CD14-positive monocyte (primary cell): Measurements from ENCODE around the gene VPS18. TPM values are rescaled to one million over a fixed set of nuclear protein-coding genes. Genes with fewer than 3 reads are reported as not detected.

ENCODE experiments used
- DNase-seq, 3 donors: peaks; one replicate each; pipeline ENCODE4 v3.0.0-alpha.2; 2011 to 2022
- H2AFZ ChIP-seq: 2 replicates; pipeline ENCODE4 v1.6.0; 2012; ENCODE audit warnings: mild to moderate bottlenecking, low read depth, low read length, inconsistent platforms; ENCODE audit not compliant: insufficient read depth, poor library complexity, severe bottlenecking
- H3K27ac ChIP-seq, 2 donors: 1 replicate in 1 of 2; 2 replicates in 1 of 2; pipeline ENCODE4 v1.5.1; 2012 to 2013; ENCODE audit warnings: low read length in 2 of 2, control low read depth in 1 of 2, inconsistent platforms in 1 of 2, low read depth in 1 of 2, mild to moderate bottlenecking in 1 of 2
- H3K27me3 ChIP-seq, 2 donors: one replicate each; pipeline versions ENCODE4 v1.6.0 to v1.6.1; 2011 to 2013; ENCODE audit warnings: low read length in 2 of 2; ENCODE audit not compliant: control insufficient read depth in 2 of 2, insufficient read depth in 2 of 2
- H3K36me3 ChIP-seq, 2 donors: replicated peaks in 1 of 2; 1 replicate in 1 of 2; 2 replicates in 1 of 2; pipeline versions ENCODE4 v1.5.1 to v1.6.1; 2012 to 2013; ENCODE audit warnings: low read length in 2 of 2, control low read depth in 1 of 2, inconsistent platforms in 1 of 2, mild to moderate bottlenecking in 1 of 2; ENCODE audit not compliant: insufficient read depth in 2 of 2, control insufficient read depth in 1 of 2
- H3K4me1 ChIP-seq, 2 donors: 1 replicate in 1 of 2; 2 replicates in 1 of 2; pipeline versions ENCODE4 v1.5.1 to v1.6.1; 2012 to 2013; ENCODE audit warnings: low read length in 2 of 2, control low read depth in 1 of 2, inconsistent platforms in 1 of 2, mild to moderate bottlenecking in 1 of 2, moderate library complexity in 1 of 2; ENCODE audit not compliant: insufficient read depth in 2 of 2, control insufficient read depth in 1 of 2
- H3K4me2 ChIP-seq: replicated peaks from 2 replicates; pipeline ENCODE3; 2012; ENCODE audit warnings: low read length, moderate library complexity, mild to moderate bottlenecking; ENCODE audit not compliant: poor library complexity, severe bottlenecking; ENCODE audit errors: extremely low read depth
- H3K4me3 ChIP-seq, 3 experiments: fragments of 200-600 bp in 1 of 3; sonication (generic) in 1 of 3; replicated peaks in 1 of 3; 1 replicate in 2 of 3; 2 replicates in 1 of 3; pipeline ENCODE4 v1.5.1; 2011 to 2013; ENCODE audit warnings: low read length in 3 of 3, mild to moderate bottlenecking in 3 of 3, control low read depth in 2 of 3, low read depth in 2 of 3, inconsistent platforms in 1 of 3, moderate library complexity in 1 of 3
- H3K79me2 ChIP-seq: 2 replicates; pipeline ENCODE4 v1.6.0; 2012; ENCODE audit warnings: mild to moderate bottlenecking, control low read depth, inconsistent platforms, low read length, moderate library complexity; ENCODE audit not compliant: insufficient read depth
- H3K9ac ChIP-seq: 2 replicates; pipeline ENCODE4 v1.6.0; 2017; ENCODE audit warnings: low read length, mild to moderate bottlenecking; ENCODE audit not compliant: insufficient read depth, poor library complexity, severe bottlenecking
- H3K9me3 ChIP-seq, 2 donors: replicated peaks in 1 of 2; 1 replicate in 1 of 2; 2 replicates in 1 of 2; pipeline versions ENCODE4 v1.5.1 to v1.6.1; 2012 to 2013; ENCODE audit warnings: low read length in 2 of 2, control low read depth in 1 of 2; ENCODE audit not compliant: control insufficient read depth in 1 of 2, insufficient read depth in 1 of 2
- H4K20me1 ChIP-seq: 2 replicates; pipeline ENCODE4 v1.6.0; 2012; ENCODE audit warnings: mild to moderate bottlenecking, low read length, control low read depth, moderate library complexity; ENCODE audit not compliant: insufficient read depth
- H3K27ac Mint-ChIP-seq, 7 donors: one replicate each; pipeline ENCODE4 v1.8.0; 2020; ENCODE audit warnings: mild to moderate bottlenecking in 7 of 7, mixed read lengths in 7 of 7, moderate library complexity in 6 of 7, inconsistent platforms in 2 of 7
- H3K27me3 Mint-ChIP-seq, 3 donors: one replicate each; pipeline ENCODE4 v1.8.0; 2021 to 2022; ENCODE audit warnings: low read depth in 3 of 3, mild to moderate bottlenecking in 3 of 3, mixed read lengths in 3 of 3, moderate library complexity in 3 of 3, inconsistent platforms in 1 of 3
- H3K36me3 Mint-ChIP-seq, 2 donors: one replicate each; pipeline ENCODE4 v1.8.0; 2020; ENCODE audit warnings: mixed read lengths in 2 of 2, inconsistent platforms in 1 of 2, mild to moderate bottlenecking in 1 of 2
- H3K4me1 Mint-ChIP-seq: one replicate; pipeline ENCODE4 v1.8.0; 2020; ENCODE audit warnings: mild to moderate bottlenecking, mixed read lengths
- H3K4me3 Mint-ChIP-seq, 2 donors: one replicate each; pipeline ENCODE4 v1.8.0; 2020; ENCODE audit warnings: mild to moderate bottlenecking in 2 of 2, mixed read lengths in 2 of 2, moderate library complexity in 1 of 2
- H3K9me3 Mint-ChIP-seq, 7 donors: one replicate each; pipeline ENCODE4 v1.8.0; 2020 to 2022; ENCODE audit warnings: mixed read lengths in 7 of 7, mild to moderate bottlenecking in 6 of 7, moderate library complexity in 6 of 7, inconsistent platforms in 2 of 7
- CTCF ChIP-seq: fragments of 200-600 bp; IDR thresholded peaks from one replicate; pipeline ENCODE4 v1.8.0; 2022; ENCODE audit warnings: antibody characterized with exemption, mild to moderate bottlenecking
- whole genome bisulfite sequencing: methylation state at CpG from one replicate; pipeline ENCODE4 v1.1.5; 2013; ENCODE audit warnings: missing lambda C conversion rate; ENCODE audit not compliant: insufficient coverage; 5-methylcytosine and 5-hydroxymethylcytosine counted together
- intact Hi-C, 2 donors: fragments of 100-400 bp; cut with micrococcal nuclease; formaldehyde crosslinking; loops; one replicate each; pipeline versions ENCODE4 v1.15.0 to v1.15.1; 2023
- polyA plus RNA-seq, 3 donors: library from polyadenylated mRNA; depleted of rRNA in 1 of 3; unstranded in 2 of 3; stranded (reverse) in 1 of 3; fragments of 300-500 nt in 2 of 3; fragments of >200 nt in 1 of 3; fragmentation: Illumina TruSeq in 2 of 3; gene quantifications; 1 replicate in 2 of 3; 2 replicates in 1 of 3; pipeline ENCODE4 v1.2.3, GENCODE V29; 2012 to 2021

VPS18 gene
- polyA plus RNA-seq, 3 donors, result 12.1 to 22.8 (median 21.8) TPM

GRCh38 chr15:40926659-40927494 lies 32.6 kb downstream of the VPS18 start:
- Mint-ChIP-seq H3K27me3 (peaks cover 80 to 93% (median 80%) of the 10 kb centered on the region in 3 donors), H3K36me3 (peaks cover 11 to 15% of the 10 kb centered on the region in 2 donors), H3K27ac (peak overlapping the region in 1 of 7 donors; percentile 53), H3K4me3 (peak overlapping the region in 1 of 2 donors; percentile 87), H3K4me1 (peaks cover 45% of the 10 kb centered on the region), H3K9me3 (peaks cover 0 to 40% (median 15%) of the 10 kb centered on the region in 7 donors)
- Histone ChIP-seq H3K4me1 (peaks cover 48 to 55% of the 10 kb centered on the region in 2 donors), H3K4me2 (peak overlapping the region; percentile 61), H3K79me2 (no peaks in the 10 kb centered on the region), H2AFZ (peak overlapping the region; percentile 64), H3K36me3 (no peaks in the 10 kb centered on the region), H4K20me1 (no peaks in the 10 kb centered on the region), H3K4me3 (peak overlapping the region in 1 of 3 experiments; percentile 47), H3K9me3 (peaks cover 0 to 47% of the 10 kb centered on the region in 2 donors), H3K9ac (no peak overlapping the region), H3K27me3 (peaks cover 55 to 92% of the 10 kb centered on the region in 2 donors), H3K27ac (no peak overlapping the region)
- no peak for TF ChIP-seq CTCF
- no peak for DNase-seq
- intact Hi-C loops, result no loop called here
- WGBS, result 10% methylated on average over 30 of the region's 33 CpGs

GRCh38 chr15:40927495-40927872 lies 33.2 kb downstream of the VPS18 start:
- Histone ChIP-seq H3K79me2 (no peaks in the 10 kb centered on the region), H3K9ac (no peak overlapping the region), H3K27me3 (peaks cover 56 to 96% of the 10 kb centered on the region in 2 donors), H3K9me3 (peaks cover 0 to 47% of the 10 kb centered on the region in 2 donors), H3K4me2 (peak overlapping the region; percentile 69), H3K4me3 (peak overlapping the region in 1 of 3 experiments; percentile 66), H2AFZ (no peak overlapping the region), H4K20me1 (no peaks in the 10 kb centered on the region), H3K27ac (no peak overlapping the region), H3K4me1 (peaks cover 48 to 56% of the 10 kb centered on the region in 2 donors), H3K36me3 (no peaks in the 10 kb centered on the region)
- WGBS, result 0% methylated on average over 2 of the region's 24 CpGs
- intact Hi-C loops, result no loop called here
- Mint-ChIP-seq H3K9me3 (peaks cover 0 to 40% (median 15%) of the 10 kb centered on the region in 7 donors), H3K27me3 (peaks cover 83 to 96% (median 86%) of the 10 kb centered on the region in 3 donors), H3K4me3 (peak overlapping the region in 1 of 2 donors; percentile 87), H3K36me3 (peaks cover 11 to 15% of the 10 kb centered on the region in 2 donors), H3K27ac (no peak overlapping the region), H3K4me1 (peaks cover 48% of the 10 kb centered on the region)
- no peak for TF ChIP-seq CTCF
- no peak for DNase-seq
